NCI-H446 (cell line): ENCODE results near the gene ARHGEF17.

Experiments used
- DNase-seq, 2 experiments: peaks; one replicate each; lab custom pipeline; 2025; lab: John Stamatoyannopoulos, UW

ARHGEF17 gene

GRCh38 chr11:73291781-73292524 lies 16.1 kb upstream of the ARHGEF17 start:
- no peak for DNase-seq

- DNase-seq: no peak
Observed at GRCh38 chr11:73292525-73292894, 15.6 kb upstream of the ARHGEF17 start.

GRCh38 chr11:73293356-73293936 lies 14.6 kb upstream of the ARHGEF17 start:
- DNase-seq: no peak

GRCh38 chr11:73294604-73295003 lies 13.5 kb upstream of the ARHGEF17 start:
- DNase-seq: no peak

- peak; percentile 43 to 83 for DNase-seq
Observed at GRCh38 chr11:73295241-73295995, 12.7 kb upstream of the ARHGEF17 start.

GRCh38 chr11:73295996-73296318 lies 12.1 kb upstream of the ARHGEF17 start:
- no peak for DNase-seq

- no peak for DNase-seq
Observed at GRCh38 chr11:73296501-73297230, 11.4 kb upstream of the ARHGEF17 start.

GRCh38 chr11:73297231-73297590 lies 10.9 kb upstream of the ARHGEF17 start:
- DNase-seq: no peak

GRCh38 chr11:73297702-73298101 lies 10.4 kb upstream of the ARHGEF17 start:
- DNase-seq: no peak

- DNase-seq: no peak
Observed at GRCh38 chr11:73298233-73298632, 9.8 kb upstream of the ARHGEF17 start.

GRCh38 chr11:73299751-73300150 lies 8.3 kb upstream of the ARHGEF17 start:
- DNase-seq: no peak

- no peak for DNase-seq
Observed at GRCh38 chr11:73306069-73306841, 1.8 kb upstream of the ARHGEF17 start.

- no peak for DNase-seq
Observed at GRCh38 chr11:73306977-73307322, 1.1 kb upstream of the ARHGEF17 start.

GRCh38 chr11:73307323-73308002 lies 613 bp upstream of the ARHGEF17 start:
- peak; percentile 98 to 99 for DNase-seq

GRCh38 chr11:73308961-73309919 lies 1.2 kb downstream of the ARHGEF17 start:
- no peak for DNase-seq

- no peak for DNase-seq
Observed at GRCh38 chr11:73310076-73310475, 2.0 kb downstream of the ARHGEF17 start.

- DNase-seq: no peak
Observed at GRCh38 chr11:73310661-73311393, 2.8 kb downstream of the ARHGEF17 start.

GRCh38 chr11:73311394-73311869 lies 3.4 kb downstream of the ARHGEF17 start:
- no peak for DNase-seq

GRCh38 chr11:73312036-73312435 lies 4.0 kb downstream of the ARHGEF17 start:
- DNase-seq: no peak
